Stimulated activated CD4-positive, alpha-beta T cell treated with anti-CD3 and anti-CD28 coated beads, TNF-alpha, amount 100 ng/mL, for 48 hours (primary cell): ENCODE data around the gene GEMIN4.
"Not testable (repeated sequence)": the region's sequence is repeated elsewhere in the genome, so short reads cannot be mapped to it uniquely, and the experiment has no call there.

Source experiments
- DNase-seq, 3 donors: peaks; one replicate each; pipeline ENCODE4 v3.0.0-alpha.2; 2020; ENCODE audit warnings: low read depth in 3 of 3

Gene GEMIN4

GRCh38 chr17:703081-703875, 48.8 kb downstream of the GEMIN4 start:
- DNase-seq: no peak

DNA sequence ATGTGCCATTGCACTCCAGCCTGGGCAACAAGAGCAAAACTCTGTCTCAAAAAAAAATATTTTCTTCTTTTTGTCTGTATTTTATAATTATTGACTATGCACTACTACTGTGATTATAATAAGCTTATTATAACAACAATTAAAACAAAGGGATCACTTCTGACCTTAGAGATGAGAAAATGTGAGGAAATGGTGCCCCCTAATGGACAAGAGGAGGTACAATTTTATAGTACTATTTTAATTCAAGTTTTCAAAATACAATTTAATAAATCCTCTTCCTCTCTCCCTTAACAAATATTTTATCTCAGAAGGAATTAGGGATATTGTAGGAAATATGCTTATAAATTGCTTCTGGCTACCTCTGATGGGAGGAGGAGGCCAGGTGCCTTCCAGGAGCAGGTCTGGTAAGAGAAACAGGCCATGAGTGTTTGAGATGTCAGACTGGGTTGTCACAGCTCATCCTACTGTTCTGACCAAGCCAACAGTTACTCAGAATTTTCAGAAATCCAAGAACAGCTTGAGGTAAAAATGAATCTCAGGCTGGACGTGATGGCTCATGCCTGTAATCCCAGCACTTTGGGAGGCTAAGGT, 51.5 kb downstream of the GEMIN4 start:
- DNase-seq: no peak

DNA sequence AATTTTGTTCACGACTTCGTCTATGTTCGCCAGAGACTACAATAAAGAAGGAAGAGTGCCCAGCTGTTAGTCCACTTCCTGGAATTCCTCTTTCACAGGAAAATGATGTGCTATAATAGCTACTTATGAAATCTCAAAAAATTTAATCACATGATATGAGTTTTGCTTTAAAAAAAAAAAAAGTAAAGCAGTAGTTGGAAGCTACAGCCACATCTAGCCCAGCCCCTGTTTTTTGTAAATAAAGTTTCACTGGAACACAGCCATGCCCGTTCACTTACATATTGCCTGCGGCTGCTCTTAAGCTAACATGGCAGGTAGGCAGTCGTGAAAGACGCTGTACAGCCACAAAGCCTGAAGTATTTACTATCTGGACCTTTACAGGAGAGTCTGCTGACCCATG, 52.7 kb downstream of the GEMIN4 start:
- DNase-seq: no peak

DNA sequence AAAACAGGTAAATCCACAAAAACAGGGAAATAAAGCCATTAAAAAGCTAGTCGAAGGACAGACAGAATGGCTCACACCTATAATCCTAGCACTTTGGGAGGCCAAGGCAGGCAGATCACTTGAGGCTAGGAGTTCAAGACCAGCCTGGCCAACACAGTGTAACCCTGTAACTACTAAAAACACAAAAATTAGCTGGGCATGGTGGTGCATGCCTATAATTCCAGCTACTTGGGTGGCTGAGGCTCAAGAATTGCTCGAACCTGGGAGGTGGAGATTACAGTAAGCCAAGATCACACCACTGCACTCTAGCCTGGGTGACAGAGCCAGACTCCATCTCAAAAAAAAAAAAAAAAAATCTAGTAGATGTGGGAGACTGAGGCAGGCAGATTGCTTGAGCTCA, 54.0 kb downstream of the GEMIN4 start:
- not testable (repeated sequence) for DNase-seq

GRCh38 chr17:697682-698081, 54.4 kb downstream of the GEMIN4 start:
- no peak for DNase-seq

DNA sequence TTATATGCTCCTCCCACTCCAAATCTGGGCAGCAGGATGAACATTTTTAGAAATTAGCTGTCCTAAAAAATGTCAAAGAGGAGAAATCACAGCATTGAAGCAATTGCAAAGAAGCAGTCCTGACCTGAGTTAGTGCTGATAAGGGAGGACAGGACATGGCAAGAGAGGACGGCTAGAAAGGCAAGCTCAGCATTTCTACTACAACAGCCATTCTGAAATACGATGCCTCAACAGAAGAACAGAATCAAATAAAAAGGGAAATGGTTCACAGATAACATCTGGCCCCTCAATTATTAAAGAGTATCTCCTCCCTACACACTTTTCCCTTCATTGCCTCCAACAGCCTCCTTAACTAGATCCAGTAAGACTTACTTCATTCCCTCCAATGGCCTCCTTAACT, 55.7 kb downstream of the GEMIN4 start:
- DNase-seq: no peak
